Body of pancreas (tissue), 4 donors: ENCODE measurements around the gene TBL1X.

Experiments
- CTCF ChIP-seq, 7 experiments: fragments of 450-650 bp in 4 of 7; fragments of 200-600 bp in 3 of 7; sonication (generic) in 3 of 7; IDR thresholded peaks; one replicate each; pipeline ENCODE4 v1.5.1; 2016 to 2019; ENCODE audit warnings: antibody characterized with exemption in 7 of 7
- POLR2A ChIP-seq, 3 donors: fragments of 450-650 bp; IDR thresholded peaks; one replicate each; pipeline ENCODE4 v1.6.1; 2016; ENCODE audit warnings: antibody characterized with exemption in 3 of 3, mild to moderate bottlenecking in 2 of 3

- TF ChIP-seq CTCF (IDR thresholded peaks at IDR 0.05) (no peak), POLR2A (IDR thresholded peaks at IDR 0.05) (no peak)
These were observed 50.6 kb downstream of the TBL1X start for GRCh38 chrX:9515489-9515888.
